Panc1 (cell line): Measurements from ENCODE around the gene KCTD1. TPM values are rescaled to one million over a fixed set of nuclear protein-coding genes. Genes with fewer than 3 reads are reported as not detected.

Experiments used
- ATAC-seq: fragments of 200-7000 bp; cut with Tn5 transposase; 2 replicates; pipeline ENCODE4 v1.9.1; 2020; ENCODE audit warnings: mild to moderate bottlenecking, moderate library complexity
- BruUV-seq: library from RNA; stranded (reverse); fragments of 400-500 nt; replicated peaks from 2 replicates; lab custom pipeline; 2021; lab: Mats Ljungman, UMichigan
- CTCF ChIA-PET: fragments of 300-600 bp; sonication (Branson Sonifier 250); formaldehyde crosslinking; loops from one replicate; lab custom pipeline; 2022; ENCODE audit warnings: antibody characterized with exemption; lab: Charles Lee
- POLR2A ChIA-PET: fragments of 300-600 bp; sonication (Branson Sonifier 250); formaldehyde crosslinking; loops from one replicate; lab custom pipeline; 2022; ENCODE audit warnings: antibody characterized with exemption; lab: Charles Lee
- DNase-seq: peaks from one replicate; pipeline ENCODE4 v3.0.0-alpha.2; 2010; ENCODE audit warnings: low read depth, low spot score
- H3K27ac ChIP-seq: 2 replicates; pipeline ENCODE4 v1.5.1; 2011; ENCODE audit warnings: mild to moderate bottlenecking, low read length, inconsistent platforms
- H3K27me3 ChIP-seq: fragments of 200-500 bp; sonication (Bioruptor generic); 2 replicates; pipeline ENCODE4 v1.6.0; 2014; ENCODE audit warnings: low read length, inconsistent platforms; ENCODE audit not compliant: control insufficient read depth, insufficient read depth
- H3K36me3 ChIP-seq: fragments of 200-500 bp; sonication (Bioruptor generic); 2 replicates; pipeline ENCODE4 v1.5.1; 2014; ENCODE audit warnings: inconsistent platforms, mild to moderate bottlenecking, low read length, moderate library complexity; ENCODE audit not compliant: control insufficient read depth, insufficient read depth
- H3K4me1 ChIP-seq: 2 replicates; pipeline ENCODE4 v1.5.1; 2011; ENCODE audit warnings: inconsistent platforms, mild to moderate bottlenecking, low read length, moderate library complexity; ENCODE audit not compliant: control insufficient read depth, insufficient read depth
- H3K4me3 ChIP-seq, 2 experiments: 2 replicates each; pipeline ENCODE4 v1.5.1; 2011 to 2012; ENCODE audit warnings: low read depth in 2 of 2, low read length in 2 of 2, mild to moderate bottlenecking in 2 of 2, inconsistent platforms in 1 of 2, moderate library complexity in 1 of 2
- H3K9me3 ChIP-seq: fragments of 200-500 bp; sonication (Bioruptor generic); 2 replicates; pipeline ENCODE4 v1.5.1; 2014; ENCODE audit warnings: low read depth, mild to moderate bottlenecking, inconsistent platforms, low read length, moderate library complexity; ENCODE audit not compliant: control insufficient read depth, insufficient read depth
- POLR2AphosphoS5 ChIP-seq: IDR thresholded peaks from 2 replicates; pipeline ENCODE4 v1.6.1; 2012; ENCODE audit warnings: mild to moderate bottlenecking, low read depth, low read length, moderate library complexity
- REST ChIP-seq, 2 experiments: IDR thresholded peaks; 2 replicates each; pipeline ENCODE4 v1.6.1; 2011 to 2012; ENCODE audit warnings: low read depth in 2 of 2, control low read depth in 1 of 2, low read length in 1 of 2, mild to moderate bottlenecking in 1 of 2, moderate library complexity in 1 of 2; ENCODE audit not compliant: insufficient read depth in 1 of 2
- SIN3A ChIP-seq: IDR thresholded peaks from 2 replicates; pipeline ENCODE4 v1.6.1; 2012; ENCODE audit warnings: low read depth, mild to moderate bottlenecking, low read length, moderate library complexity, borderline replicate concordance; ENCODE audit not compliant: insufficient read depth
- TCF7L2 ChIP-seq: IDR thresholded peaks from 2 replicates; pipeline ENCODE4 v1.6.1; 2011; ENCODE audit warnings: mild to moderate bottlenecking, low read depth, low read length, inconsistent platforms
- in situ Hi-C: cut with HindIII; loops from 2 replicates; pipeline ENCODE4 v1.10.0; 2016; ENCODE audit warnings: low sequenced_read_pairs, low pct_unique_long_range_greater_than_20kb
- intact Hi-C: fragments of 100-400 bp; cut with micrococcal nuclease; formaldehyde crosslinking; loops from one replicate; pipeline ENCODE4 v1.10.0; 2022; ENCODE audit not compliant: unreplicated experiment
- total RNA-seq: library from RNA; stranded (reverse); gene quantifications from one replicate; pipeline ENCODE4 v1.2.1, GENCODE V29; 2021; ENCODE audit not compliant: unreplicated experiment
- TF ChIP-seq, protein P1 (sequence below): fragments of 450-650 bp; IDR thresholded peaks from 2 replicates; pipeline ENCODE4 v1.5.1; 2017; ENCODE audit warnings: mild to moderate bottlenecking

Gene KCTD1
- total RNA-seq, 1 experiment from 2014 or later, result 34.4 TPM

DNA sequence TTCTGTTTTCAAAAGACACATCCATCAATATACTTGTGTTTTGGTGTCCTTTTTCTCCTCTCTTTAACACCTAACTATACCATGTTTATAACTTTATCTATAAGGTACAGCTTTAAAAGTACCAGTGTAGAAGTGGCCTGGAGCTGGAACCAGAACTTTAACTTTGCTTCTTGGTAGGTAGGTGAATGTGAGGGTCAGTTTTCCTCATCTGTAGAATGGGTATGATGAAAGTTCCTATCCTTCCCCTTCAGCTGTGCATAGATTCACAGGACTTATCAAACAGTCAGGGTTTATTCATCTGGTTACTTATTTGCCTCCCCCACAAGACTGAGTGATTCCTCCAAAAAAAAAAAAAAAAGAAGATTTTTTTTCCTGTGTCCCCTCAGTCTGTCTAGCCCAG is 12.7 kb downstream of the KCTD1 start:
- DNase-seq, result no peak
- CTCF ChIA-PET, result no interaction called here
- in situ Hi-C loops, result no loop called here

GRCh38 chr18:26532367-26533340 is 15.7 kb downstream of the KCTD1 start:
- Histone ChIP-seq H3K9me3 (no peaks in the 10 kb centered on the region), H3K4me1 (peaks cover 33% of the 10 kb centered on the region), H3K27ac (peak overlapping the region; percentile 57), H3K27me3 (no peaks in the 10 kb centered on the region), H3K4me3 (no peak overlapping the region), H3K36me3 (no peaks in the 10 kb centered on the region; the same call in 1 of the 2 replicates)
- POLR2A ChIA-PET, result interaction anchor here (0.6 to 0.7 kb wide), 2 partner anchors 159 to 359 kb away, joined by 4 to 5 read pairs; no protein-coding TSS in a partner anchor
- no TSS peak for BruUV-seq
- ATAC-seq, result no peak
- in situ Hi-C loops (no loop called here), intact Hi-C loops (no loop called here)
- no peak for DNase-seq
- CTCF ChIA-PET, result no interaction called here
- TF ChIP-seq, protein P1, sequence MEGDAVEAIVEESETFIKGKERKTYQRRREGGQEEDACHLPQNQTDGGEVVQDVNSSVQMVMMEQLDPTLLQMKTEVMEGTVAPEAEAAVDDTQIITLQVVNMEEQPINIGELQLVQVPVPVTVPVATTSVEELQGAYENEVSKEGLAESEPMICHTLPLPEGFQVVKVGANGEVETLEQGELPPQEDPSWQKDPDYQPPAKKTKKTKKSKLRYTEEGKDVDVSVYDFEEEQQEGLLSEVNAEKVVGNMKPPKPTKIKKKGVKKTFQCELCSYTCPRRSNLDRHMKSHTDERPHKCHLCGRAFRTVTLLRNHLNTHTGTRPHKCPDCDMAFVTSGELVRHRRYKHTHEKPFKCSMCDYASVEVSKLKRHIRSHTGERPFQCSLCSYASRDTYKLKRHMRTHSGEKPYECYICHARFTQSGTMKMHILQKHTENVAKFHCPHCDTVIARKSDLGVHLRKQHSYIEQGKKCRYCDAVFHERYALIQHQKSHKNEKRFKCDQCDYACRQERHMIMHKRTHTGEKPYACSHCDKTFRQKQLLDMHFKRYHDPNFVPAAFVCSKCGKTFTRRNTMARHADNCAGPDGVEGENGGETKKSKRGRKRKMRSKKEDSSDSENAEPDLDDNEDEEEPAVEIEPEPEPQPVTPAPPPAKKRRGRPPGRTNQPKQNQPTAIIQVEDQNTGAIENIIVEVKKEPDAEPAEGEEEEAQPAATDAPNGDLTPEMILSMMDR, result no peak
- TF ChIP-seq SIN3A (no peak), TCF7L2 (no peak), POLR2AphosphoS5 (no peak), REST (IDR thresholded peaks at IDR 0.05; ENCODE audit: insufficient read depth in 1 of 2, low read depth in 2 of 2, low read length in 1 of 2) (no peak)

More for the DNA sequence above, 12.7 kb downstream of the KCTD1 start:
- H3K9me3 ChIP-seq, result no peaks in the 10 kb centered on the region
- TF ChIP-seq POLR2AphosphoS5 (no peak), TCF7L2 (no peak), SIN3A (no peak), REST (IDR thresholded peaks at IDR 0.05; ENCODE audit: insufficient read depth in 1 of 2, low read depth in 2 of 2, low read length in 1 of 2) (no peak)
- TF ChIP-seq, protein P1, result no peak
- H3K4me3 ChIP-seq, result no peak overlapping the region
- no peak for ATAC-seq
- no peaks in the 10 kb centered on the region for H3K27me3 ChIP-seq
- BruUV-seq, result no TSS peak
- peaks cover 2% of the 10 kb centered on the region; the same call in 1 of the 2 replicates for H3K36me3 ChIP-seq
- peaks cover 38% of the 10 kb centered on the region for H3K4me1 ChIP-seq
- no peak overlapping the region; the same call in 1 of the 2 replicates for H3K27ac ChIP-seq
- intact Hi-C loops, result no loop called here
- POLR2A ChIA-PET, result no interaction called here
